IMR-90 (cell line): ENCODE results near the gene GLO1. TPM values are rescaled to one million over a fixed set of nuclear protein-coding genes. Genes with fewer than 3 reads are reported as not detected.

Experiments
- ATAC-seq: fragments of 200-7000 bp; cut with Tn5 transposase; 2 replicates; pipeline ENCODE4 v1.9.1; 2020; ENCODE audit warnings: low read depth, mild to moderate bottlenecking, moderate library complexity
- BruUV-seq: library from RNA; stranded (reverse); fragments of 400-500 nt; replicated peaks from 2 replicates; lab custom pipeline; 2021; lab: Mats Ljungman, UMichigan
- CTCF ChIA-PET: fragments of 300-600 bp; formaldehyde crosslinking; extraction: SDS; loops from one replicate; lab custom pipeline; 2021; ENCODE audit warnings: antibody characterized with exemption; lab: Yijun Ruan, JAX
- POLR2A ChIA-PET: fragments of 300-600 bp; sonication (Branson Sonifier 250); formaldehyde crosslinking; loops from one replicate; lab custom pipeline; 2022; ENCODE audit warnings: antibody characterized with exemption; ENCODE audit not compliant: unreplicated experiment; lab: Charles Lee
- DNase-seq: peaks from one replicate; pipeline ENCODE4 v3.0.0; 2013
- H2AFZ ChIP-seq: replicated peaks from 2 replicates; pipeline ENCODE3; 2013; ENCODE audit warnings: low read length, mild to moderate bottlenecking; ENCODE audit not compliant: poor library complexity
- H2AK5ac ChIP-seq: 2 replicates; pipeline ENCODE4 v1.6.1; 2013; ENCODE audit warnings: low read depth, low read length, inconsistent platforms
- H2AK9ac ChIP-seq: replicated peaks from 2 replicates; pipeline ENCODE3; 2013; ENCODE audit warnings: mild to moderate bottlenecking, low read depth, low read length, moderate library complexity; ENCODE audit not compliant: poor library complexity
- H2BK120ac ChIP-seq: 2 replicates; pipeline ENCODE4 v1.6.1; 2013; ENCODE audit warnings: low read depth, low read length, inconsistent platforms
- H2BK15ac ChIP-seq: 3 replicates; pipeline ENCODE4 v1.6.1; 2013; ENCODE audit warnings: low read depth, low read length, inconsistent platforms
- H2BK20ac ChIP-seq: 2 replicates; pipeline ENCODE4 v1.6.1; 2013; ENCODE audit warnings: low read depth, mild to moderate bottlenecking, inconsistent platforms, low read length, moderate library complexity
- H2BK5ac ChIP-seq: 2 replicates; pipeline ENCODE4 v1.6.1; 2013; ENCODE audit warnings: mild to moderate bottlenecking, low read depth, low read length, inconsistent platforms; ENCODE audit not compliant: poor library complexity, severe bottlenecking
- H3K14ac ChIP-seq: replicated peaks from 2 replicates; pipeline ENCODE4 v1.6.1; 2013; ENCODE audit warnings: low read depth, low read length, inconsistent platforms
- H3K18ac ChIP-seq: 2 replicates; pipeline ENCODE4 v1.6.1; 2013; ENCODE audit warnings: low read depth, low read length, control low read depth
- H3K23ac ChIP-seq: 2 replicates; pipeline ENCODE4 v1.6.1; 2013; ENCODE audit warnings: low read depth, low read length, inconsistent platforms
- H3K27ac ChIP-seq: 2 replicates; pipeline ENCODE4 v1.5.1; 2013; ENCODE audit warnings: mild to moderate bottlenecking, control low read depth, low read length; ENCODE audit not compliant: insufficient read depth
- H3K27me3 ChIP-seq: 2 replicates; pipeline ENCODE4 v1.6.1; 2013; ENCODE audit warnings: low read length; ENCODE audit not compliant: control insufficient read depth, insufficient read depth
- H3K36me3 ChIP-seq: 2 replicates; pipeline ENCODE4 v1.6.1; 2013; ENCODE audit warnings: low read length, mixed read lengths; ENCODE audit not compliant: control insufficient read depth, insufficient read depth
- H3K4ac ChIP-seq: 2 replicates; pipeline ENCODE4 v1.6.1; 2013; ENCODE audit warnings: low read depth, low read length, inconsistent platforms
- H3K4me1 ChIP-seq: 2 replicates; pipeline ENCODE4 v1.6.1; 2013; ENCODE audit warnings: low read length, mixed read lengths; ENCODE audit not compliant: control insufficient read depth, insufficient read depth
- H3K4me2 ChIP-seq: 2 replicates; pipeline ENCODE4 v1.6.1; 2013; ENCODE audit warnings: low read depth, mild to moderate bottlenecking, control low read depth, low read length, moderate library complexity
- H3K4me3 ChIP-seq: 2 replicates; pipeline ENCODE4 v1.5.1; 2013; ENCODE audit warnings: low read depth, mild to moderate bottlenecking, control low read depth, low read length, moderate library complexity; ENCODE audit not compliant: insufficient read depth
- H3K56ac ChIP-seq: 2 replicates; pipeline ENCODE4 v1.6.1; 2013; ENCODE audit warnings: low read length, inconsistent platforms; ENCODE audit not compliant: insufficient read depth; ENCODE audit errors: extremely low read depth
- H3K79me1 ChIP-seq, 2 experiments: 2 replicates each; pipeline ENCODE4 v1.6.1; 2013; ENCODE audit warnings: low read length in 2 of 2, inconsistent platforms in 1 of 2, low read depth in 1 of 2
- H3K9ac ChIP-seq: 2 replicates; pipeline ENCODE4 v1.6.1; 2013; ENCODE audit warnings: low read depth, low read length, control low read depth
- H3K9me1 ChIP-seq: 2 replicates; pipeline ENCODE4 v1.6.1; 2013; ENCODE audit warnings: low read length, inconsistent platforms; ENCODE audit not compliant: insufficient read depth
- H3K9me3 ChIP-seq: 2 replicates; pipeline ENCODE4 v1.6.1; 2013; ENCODE audit warnings: low read length; ENCODE audit not compliant: control insufficient read depth, insufficient read depth
- H4K20me1 ChIP-seq: 2 replicates; pipeline ENCODE4 v1.6.1; 2013; ENCODE audit warnings: low read length, inconsistent platforms; ENCODE audit not compliant: insufficient read depth
- H4K5ac ChIP-seq: 2 replicates; pipeline ENCODE4 v1.6.1; 2013; ENCODE audit warnings: mild to moderate bottlenecking, low read depth, low read length, control low read depth
- H4K8ac ChIP-seq, 2 experiments: 2 replicates each; pipeline ENCODE4 v1.6.1; 2013; ENCODE audit warnings: low read depth in 2 of 2, low read length in 2 of 2, control low read depth in 1 of 2, inconsistent platforms in 1 of 2
- H4K91ac ChIP-seq: 2 replicates; pipeline ENCODE4 v1.6.1; 2013; ENCODE audit warnings: low read depth, low read length, inconsistent platforms; ENCODE audit not compliant: insufficient read depth
- CEBPB ChIP-seq: IDR thresholded peaks from 2 replicates; pipeline ENCODE4 v1.6.1; 2012; ENCODE audit warnings: low read depth, low read length, improper control_type of control experiment
- MAZ ChIP-seq: IDR thresholded peaks from 2 replicates; pipeline ENCODE4 v1.6.1; 2012; ENCODE audit warnings: low read depth, mild to moderate bottlenecking, low read length, improper control_type of control experiment, moderate library complexity, borderline replicate concordance
- WGBS, 2 experiments: methylation state at CpG; one replicate each; pipeline versions ENCODE4 v1.1.5 to v1.1.7; 2013; ENCODE audit warnings: missing lambda C conversion rate in 2 of 2; ENCODE audit not compliant: insufficient read length in 1 of 2; ENCODE audit errors: extremely low coverage in 2 of 2; 5-methylcytosine and 5-hydroxymethylcytosine counted together
- dilution Hi-C: fragments of 300-500 bp; cut with HindIII; formaldehyde crosslinking; loops from one replicate; pipeline ENCODE4 v1.14.3; 2018; ENCODE audit warnings: low sequenced_read_pairs; ENCODE audit not compliant: unreplicated experiment
- in situ Hi-C: fragments of 300-500 bp; cut with MboI; formaldehyde crosslinking; loops from 3 replicates; pipeline ENCODE4 v1.14.3; 2019; ENCODE audit warnings: low sequenced_read_pairs, inconsistent platforms, mixed read lengths
- intact Hi-C: fragments of 100-400 bp; cut with micrococcal nuclease; formaldehyde crosslinking; loops from 2 replicates; pipeline ENCODE4 v1.10.0; 2022
- polyA plus RNA-seq, 3 experiments: library from polyadenylated mRNA; depleted of rRNA; stranded (reverse); fragments of >200 nt; gene quantifications; 2 replicates each; pipeline ENCODE4 v1.2.3, GENCODE V29; 2012; ENCODE audit warnings: low replicate concordance in 1 of 3
- total RNA-seq: library from RNA; depleted of rRNA; stranded (reverse); fragments of >200 nt; gene quantifications from 2 replicates; pipeline ENCODE4 v1.2.3, GENCODE V29; 2012

Gene GLO1
- total and polyA plus RNA-seq, 2 of the 4 experiments (the other 2 are of a cell fraction), result 65.1 to 111 TPM

GRCh38 chr6:38651121-38651784, 51.7 kb downstream of the GLO1 start:
- ATAC-seq (peak; percentile 85), DNase-seq (peak; percentile 64)
- no peak for TF ChIP-seq MAZ
- TF ChIP-seq CEBPB, result peak; percentile 75
- H3K4ac ChIP-seq, result no peak overlapping the region
- H3K4me2 ChIP-seq, result no peak overlapping the region; the same call in 1 of the 2 replicates
- H3K9me1 ChIP-seq, result peaks cover 6% of the 10 kb centered on the region; the same call in 1 of the 2 replicates
- H3K56ac ChIP-seq, result no peak overlapping the region
- no peaks in the 10 kb centered on the region for H3K36me3 ChIP-seq
- H2AFZ ChIP-seq, result no peak overlapping the region
- intact Hi-C loops, result no loop called here
- H4K20me1 ChIP-seq, result no peaks in the 10 kb centered on the region
- no peak overlapping the region for H2BK5ac ChIP-seq
- dilution Hi-C loops, result no loop called here
- no peaks in the 10 kb centered on the region for H3K27me3 ChIP-seq
- H3K79me1 ChIP-seq, result no peaks in the 10 kb centered on the region
- no peak overlapping the region for H3K18ac ChIP-seq
- in situ Hi-C loops, result no loop called here
- no CpG with 5 or more reads among the region's 2 CpGs for WGBS, 2 experiments
- H2BK20ac ChIP-seq, result no peak overlapping the region
- CTCF ChIA-PET, result no interaction called here
- H2BK15ac ChIP-seq, result no peak overlapping the region
- H3K14ac ChIP-seq, result no peak overlapping the region
- POLR2A ChIA-PET, result no interaction called here
- no TSS peak for BruUV-seq
- no peak overlapping the region for H4K91ac ChIP-seq
- H2BK120ac ChIP-seq, result no peak overlapping the region
- H4K5ac ChIP-seq, result no peak overlapping the region
- H3K23ac ChIP-seq, result no peak overlapping the region
- no peaks in the 10 kb centered on the region; the same call in 1 of the 2 replicates for H3K9me3 ChIP-seq
- H4K8ac ChIP-seq, result no peak overlapping the region
- H3K4me1 ChIP-seq, result no peaks in the 10 kb centered on the region
- H3K27ac ChIP-seq, result no peak overlapping the region
- H2AK5ac ChIP-seq, result no peak overlapping the region
- no peak overlapping the region for H2AK9ac ChIP-seq
- no peak overlapping the region for H3K9ac ChIP-seq
- H3K4me3 ChIP-seq, result no peak overlapping the region
